A549 treated with ZK216348 at 1 μM for 4 hours (cell line): ENCODE results near the gene IMPA2. TPM values are rescaled to one million over a fixed set of nuclear protein-coding genes. Genes with fewer than 3 reads are reported as not detected.

Source experiments
- total RNA-seq: library from RNA; stranded (reverse); fragments of 200-300 nt; extraction: Qiagen RNA extraction; gene quantifications from 5 replicates; pipeline ENCODE4 v1.2.3, GENCODE V29; 2022; ENCODE audit warnings: low read depth

The IMPA2 gene
- total RNA-seq, result 44.5 to 74.9 TPM (median 69.1 TPM) in 5 replicates

GRCh38 chr18:11981192-11981542 is at the start of gene IMPA2:
Gene IMPA2 (plus strand): TSS chr18:11981507. CDS start chr18:11981670, 163 bp downstream.

Other genes starting within 250 kb of the IMPA2 start
- gene CHMP1B, start 130.1 kb upstream of the IMPA2 start, total RNA-seq, result 35.7 to 52.6 TPM (median 44.5 TPM) in 5 replicates
- gene MPPE1, start 73.2 kb upstream of the IMPA2 start, total RNA-seq, result 17.3 to 20.4 TPM (median 17.8 TPM) in 5 replicates
- gene ANKRD62, start 112.3 kb downstream of the IMPA2 start, total RNA-seq, result not detected in 5 replicates